SK-N-SH treated with all-trans-retinoic acid at 6 μM for 48 hours (cell line): ENCODE results near the gene SDK1.

Experiments
- BACH2 ChIP-seq: fragments of 250-450 bp; sonication (Bioruptor Pico); IDR thresholded peaks from 2 replicates; pipeline ENCODE4 v1.9.0; 2021; ENCODE audit warnings: mild to moderate bottlenecking, borderline replicate concordance
- CREB5 ChIP-seq: fragments of 250-450 bp; sonication (Bioruptor Pico); IDR thresholded peaks from 2 replicates; pipeline ENCODE4 v1.5.1; 2020; ENCODE audit warnings: low read depth, mild to moderate bottlenecking, moderate library complexity
- CSRNP3 ChIP-seq: fragments of 250-450 bp; sonication (Bioruptor Pico); IDR thresholded peaks from 2 replicates; pipeline ENCODE4 v1.5.1; 2021; ENCODE audit warnings: mild to moderate bottlenecking, moderate library complexity
- ISL1 ChIP-seq: fragments of 250-450 bp; sonication (Bioruptor Pico); IDR thresholded peaks from 2 replicates; pipeline ENCODE4 v2.1.2; 2022; ENCODE audit warnings: mild to moderate bottlenecking, moderate library complexity
- TCF4 ChIP-seq: fragments of 250-450 bp; sonication (Bioruptor Pico); IDR thresholded peaks from 2 replicates; pipeline ENCODE4 v1.8.0; 2021; ENCODE audit warnings: mild to moderate bottlenecking, moderate library complexity, borderline replicate concordance
- ZC3H10 ChIP-seq: fragments of 250-450 bp; sonication (Bioruptor Pico); IDR thresholded peaks from 2 replicates; pipeline ENCODE4 v1.5.1; 2021; ENCODE audit warnings: mild to moderate bottlenecking, moderate library complexity
- ZFP30 ChIP-seq: fragments of 450-650 bp; formaldehyde crosslinking; IDR thresholded peaks from 2 replicates; pipeline ENCODE4 v1.5.0; 2022; ENCODE audit warnings: mild to moderate bottlenecking, moderate library complexity
- ZNF565 ChIP-seq: fragments of 450-650 bp; formaldehyde crosslinking; conservative IDR thresholded peaks from 2 replicates; pipeline ENCODE4 v1.5.0; 2020; ENCODE audit warnings: low read depth, mild to moderate bottlenecking, moderate library complexity
- ZNF70 ChIP-seq: fragments of 450-650 bp; formaldehyde crosslinking; IDR thresholded peaks from 2 replicates; pipeline ENCODE4 v1.5.0; 2020; ENCODE audit warnings: mild to moderate bottlenecking, moderate library complexity

- TF ChIP-seq ZNF565 (CRISPR knock-in tag): no peak
- TF ChIP-seq CSRNP3 (CRISPR knock-in tag): no peak
- no peak for TF ChIP-seq ISL1
- TF ChIP-seq CREB5 (CRISPR knock-in tag): no peak
- TF ChIP-seq ZFP30 (CRISPR knock-in tag): no peak
- no peak for TF ChIP-seq TCF4 (CRISPR knock-in tag)
- TF ChIP-seq BACH2 (CRISPR knock-in tag): no peak
- no peak for TF ChIP-seq ZC3H10
- no peak for TF ChIP-seq ZNF70 (CRISPR knock-in tag)
Measured at GRCh38 chr7:4084271-4084670, 783.2 kb downstream of the SDK1 start.
